ENCODE results near the gene P2RX4. TPM values are rescaled to one million over a fixed set of nuclear protein-coding genes. Genes with fewer than 3 reads are reported as not detected.

The P2RX4 gene
- total RNA-seq, 1 experiment from 2014 or later, result 8.1 TPM

GRCh38 chr12:121259074-121259473, 49.1 kb downstream of the P2RX4 start:
- no peak overlapping the region for H3K27ac ChIP-seq (ENCODE audit: insufficient read length, low read depth, low read length)
- no peak overlapping the region for H2BK15ac ChIP-seq (ENCODE audit: low read depth, low read length)
- H3T11ph ChIP-seq (ENCODE audit: low read length), result no peak overlapping the region
- H4K91ac ChIP-seq (ENCODE audit: insufficient read length, low read depth, low read length), result no peak overlapping the region
- no peak overlapping the region for H3K4me3 Mint-ChIP-seq
- H3K9ac ChIP-seq (ENCODE audit: extremely low read depth, insufficient read length, low read length), result no peak overlapping the region
- H3K27me3 Mint-ChIP-seq (ENCODE audit: low read depth), result no peaks in the 10 kb centered on the region
- H2BK20ac ChIP-seq (ENCODE audit: low read depth, low read length, poor library complexity, severe bottlenecking), result no peak overlapping the region
- no peak overlapping the region for H4K5ac ChIP-seq (ENCODE audit: insufficient read length, low read depth, low read length)
- no peak for TF ChIP-seq CTCF (conservative IDR thresholded peaks at IDR 0.05)
- no peak overlapping the region for H3K4me2 ChIP-seq (ENCODE audit: insufficient read depth, insufficient read length, low read length)
- H3K14ac ChIP-seq (ENCODE audit: insufficient read depth, low read length), result no peak overlapping the region
- H3K56ac ChIP-seq (ENCODE audit: insufficient read length, low read depth, low read length), result no peak overlapping the region
- no peaks in the 10 kb centered on the region for H3K9me3 ChIP-seq (ENCODE audit: control insufficient read depth, low read depth, low read length)
- H3K4me1 Mint-ChIP-seq, result no peaks in the 10 kb centered on the region
- no peak overlapping the region for H3K18ac ChIP-seq (ENCODE audit: insufficient read length, low read depth, low read length)
- H2AFZ ChIP-seq (ENCODE audit: low read length), result no peak overlapping the region
- no peak overlapping the region for H2BK12ac ChIP-seq (ENCODE audit: insufficient read length, low read depth, low read length)
- no peaks in the 10 kb centered on the region for H3K79me2 ChIP-seq (ENCODE audit: insufficient read depth, low read length)
- no CpG with 5 or more reads among the region's 11 CpGs for WGBS (ENCODE audit: extremely low coverage, insufficient read length, low lambda C conversion rate)
- no peak overlapping the region for H2AK5ac ChIP-seq (ENCODE audit: insufficient read length, low read length)
- no peak overlapping the region for H3K4ac ChIP-seq (ENCODE audit: low read depth, low read length)
- H3K79me1 ChIP-seq (ENCODE audit: insufficient read depth, low read depth, low read length, poor library complexity, severe bottlenecking), result no peaks in the 10 kb centered on the region
- no peaks in the 10 kb centered on the region for H3K9me3 Mint-ChIP-seq
- H4K8ac ChIP-seq (replicated peaks; ENCODE audit: insufficient read length, low read depth, low read length), result no peak overlapping the region
- peaks cover 34 to 68% (median 60%) of the 10 kb centered on the region in 3 experiments for H3K36me3 Mint-ChIP-seq (ENCODE audit: insufficient read depth in 1 of 3, low read depth in 3 of 3)
- H3K27ac Mint-ChIP-seq, result no peak overlapping the region
- H3K4me1 ChIP-seq (ENCODE audit: insufficient read depth, low read length), result no peaks in the 10 kb centered on the region
- no peaks in the 10 kb centered on the region for H3K27me3 ChIP-seq (ENCODE audit: insufficient read depth, low read length)
- H2BK120ac ChIP-seq (ENCODE audit: low read depth, low read length, poor library complexity, severe bottlenecking), result no peak overlapping the region
- H3K23ac ChIP-seq (ENCODE audit: insufficient read length, low read depth, low read length), result no peak overlapping the region
- H2BK5ac ChIP-seq (ENCODE audit: insufficient read length, low read length), result no peak overlapping the region
- no peaks in the 10 kb centered on the region for H4K20me1 ChIP-seq (ENCODE audit: control insufficient read depth, insufficient read depth, insufficient read length)
- H3K23me2 ChIP-seq (ENCODE audit: insufficient read length, low read depth, low read length, poor library complexity, severe bottlenecking), result no peaks in the 10 kb centered on the region
- DNase-seq, result no peak

Data from H9 (cell line).